HCT116 (cell line): ENCODE results near the gene CORO7. TPM values are rescaled to one million over a fixed set of nuclear protein-coding genes. Genes with fewer than 3 reads are reported as not detected.

ENCODE experiments used
- ATAC-seq: fragments of 200-7000 bp; cut with Tn5 transposase; 2 replicates; pipeline ENCODE4 v1.9.1; 2020; ENCODE audit warnings: mild to moderate bottlenecking, moderate library complexity
- BruUV-seq: library from RNA; stranded (reverse); fragments of 400-500 nt; replicated peaks from 2 replicates; lab custom pipeline; 2021; lab: Mats Ljungman, UMichigan
- CTCF ChIA-PET: fragments of 300-600 bp; sonication (Branson Sonifier 250); formaldehyde crosslinking; loops from one replicate; lab custom pipeline; 2021; ENCODE audit warnings: antibody characterized with exemption; lab: Charles Lee
- POLR2A ChIA-PET: fragments of 300-600, 350-600 bp; sonication (Branson Sonifier 250); formaldehyde crosslinking; loops from one replicate; lab custom pipeline; 2021; ENCODE audit warnings: antibody characterized with exemption; lab: Charles Lee
- RAD21 ChIA-PET, 2 experiments: fragments of 300-600 bp; sonication (Branson Sonifier 250); formaldehyde crosslinking; loops; one replicate each; lab custom pipeline; 2023; ENCODE audit warnings: low total read pairs in 2 of 2; ENCODE audit not compliant: uncharacterized antibody in 2 of 2, unreplicated experiment in 2 of 2, low non-redundant PET in 1 of 2; lab: Charles Lee
- DNase-seq: peaks from one replicate; pipeline ENCODE4 v3.0.0-alpha.2; 2010; ENCODE audit warnings: low read depth, low spot score
- H2AFZ ChIP-seq: fragments of 200-600 bp; shearing (Covaris generic), sonication (generic); 2 replicates; pipeline ENCODE4 v1.6.1; 2017; ENCODE audit warnings: low read depth, mixed run types, mixed read lengths, antibody characterized with exemption, low read length; ENCODE audit not compliant: poor library complexity, severe bottlenecking
- H3K27ac ChIP-seq: 2 replicates; pipeline ENCODE4 v1.5.1; 2012; ENCODE audit warnings: low read depth, low read length
- H3K27me3 ChIP-seq: fragments of 200-600 bp; sonication (generic); 2 replicates; pipeline ENCODE4 v1.6.1; 2016; ENCODE audit warnings: mixed run types, low read length, mixed read lengths; ENCODE audit not compliant: insufficient read depth
- H3K36me3 ChIP-seq, 2 experiments: fragments of 200-500 bp in 1 of 2; fragments of 200-600 bp in 1 of 2; sonication (Bioruptor generic) in 1 of 2; sonication (generic) in 1 of 2; 2 replicates each; pipeline versions ENCODE4 v1.5.1 to v1.6.1; 2014 to 2016; ENCODE audit warnings: low read length in 2 of 2, inconsistent platforms in 1 of 2, mixed read lengths in 1 of 2, mixed run types in 1 of 2; ENCODE audit not compliant: insufficient read depth in 2 of 2, control insufficient read depth in 1 of 2
- H3K4me1 ChIP-seq, 2 experiments: fragments of 200-600 bp in 1 of 2; sonication (generic) in 1 of 2; 2 replicates each; pipeline versions ENCODE4 v1.5.1 to v1.6.1; 2012 to 2017; ENCODE audit warnings: low read length in 2 of 2, inconsistent platforms in 1 of 2, mild to moderate bottlenecking in 1 of 2, mixed read lengths in 1 of 2, mixed run types in 1 of 2, moderate library complexity in 1 of 2; ENCODE audit not compliant: insufficient read depth in 2 of 2, control insufficient read depth in 1 of 2
- H3K4me2 ChIP-seq: fragments of 200-600 bp; sonication (generic); 2 replicates; pipeline ENCODE4 v1.6.1; 2017; ENCODE audit warnings: mixed run types, low read length, mixed read lengths
- H3K4me3 ChIP-seq, 2 experiments: fragments of 200-600 bp in 1 of 2; sonication (generic) in 1 of 2; replicated peaks in 1 of 2; 2 replicates each; pipeline ENCODE4 v1.5.1; 2011 to 2016; ENCODE audit warnings: low read length in 2 of 2, control low read depth in 1 of 2, low read depth in 1 of 2, mild to moderate bottlenecking in 1 of 2, mixed read lengths in 1 of 2, mixed run types in 1 of 2
- H3K79me2 ChIP-seq: fragments of 200-600 bp; sonication (generic); 2 replicates; pipeline ENCODE4 v1.6.1; 2017; ENCODE audit warnings: mild to moderate bottlenecking, mixed run types, low read length, moderate library complexity, mixed read lengths; ENCODE audit not compliant: insufficient read depth
- H3K9ac ChIP-seq: fragments of 200-600 bp; sonication (generic); 2 replicates; pipeline ENCODE4 v1.6.1; 2016; ENCODE audit warnings: low read length, mixed read lengths
- H3K9me2 ChIP-seq: fragments of 200-600 bp; sonication (generic), shearing (Covaris generic); 2 replicates; pipeline ENCODE4 v1.6.1; 2017; ENCODE audit warnings: mixed run types, mild to moderate bottlenecking, moderate library complexity; ENCODE audit not compliant: insufficient read depth
- H3K9me3 ChIP-seq, 2 experiments: fragments of 200-500 bp in 1 of 2; fragments of 200-600 bp in 1 of 2; sonication (Bioruptor generic) in 1 of 2; sonication (generic) in 1 of 2; 2 replicates each; pipeline ENCODE4 v1.6.1; 2014 to 2017; ENCODE audit warnings: low read length in 2 of 2, mixed read lengths in 2 of 2, inconsistent platforms in 1 of 2, low read depth in 1 of 2, mild to moderate bottlenecking in 1 of 2, mixed run types in 1 of 2, moderate library complexity in 1 of 2; ENCODE audit not compliant: control insufficient read depth in 1 of 2, insufficient read depth in 1 of 2
- H4K20me1 ChIP-seq: fragments of 200-600 bp; sonication (generic), shearing (Covaris generic); 2 replicates; pipeline ENCODE4 v1.6.1; 2017; ENCODE audit warnings: mixed run types, mild to moderate bottlenecking, moderate library complexity; ENCODE audit not compliant: insufficient read depth
- CEBPB ChIP-seq: IDR thresholded peaks from 2 replicates; pipeline ENCODE4 v1.6.1; 2012; ENCODE audit warnings: low read depth
- ELF1 ChIP-seq: IDR thresholded peaks from 2 replicates; pipeline ENCODE4 v1.6.1; 2012; ENCODE audit warnings: low read depth, borderline replicate concordance
- FOSL1 ChIP-seq: IDR thresholded peaks from 2 replicates; pipeline ENCODE4 v1.6.1; 2012; ENCODE audit warnings: low read depth
- JUND ChIP-seq: IDR thresholded peaks from 2 replicates; pipeline ENCODE4 v1.6.1; 2012
- RAD21 ChIP-seq: IDR thresholded peaks from 2 replicates; pipeline ENCODE4 v1.6.1; 2012; ENCODE audit warnings: low read depth, mild to moderate bottlenecking
- TCF7L2 ChIP-seq: IDR thresholded peaks from 2 replicates; pipeline ENCODE4 v1.7.0; 2011; ENCODE audit warnings: borderline replicate concordance, inconsistent platforms; ENCODE audit not compliant: insufficient read depth, insufficient read length; ENCODE audit errors: extremely low read depth
- intact Hi-C: fragments of 100-400 bp; cut with micrococcal nuclease; formaldehyde crosslinking; loops from 2 replicates; pipeline ENCODE4 v1.10.0; 2022
- total RNA-seq: library from RNA; stranded (reverse); gene quantifications from one replicate; pipeline ENCODE4 v1.2.1, GENCODE V29; 2021; ENCODE audit not compliant: unreplicated experiment
- TF ChIP-seq, protein P1 (sequence below): IDR thresholded peaks from 2 replicates; pipeline ENCODE4 v1.6.1; 2012

CORO7 gene
- total RNA-seq, 1 experiment from 2014 or later: 21.3 TPM

DNA sequence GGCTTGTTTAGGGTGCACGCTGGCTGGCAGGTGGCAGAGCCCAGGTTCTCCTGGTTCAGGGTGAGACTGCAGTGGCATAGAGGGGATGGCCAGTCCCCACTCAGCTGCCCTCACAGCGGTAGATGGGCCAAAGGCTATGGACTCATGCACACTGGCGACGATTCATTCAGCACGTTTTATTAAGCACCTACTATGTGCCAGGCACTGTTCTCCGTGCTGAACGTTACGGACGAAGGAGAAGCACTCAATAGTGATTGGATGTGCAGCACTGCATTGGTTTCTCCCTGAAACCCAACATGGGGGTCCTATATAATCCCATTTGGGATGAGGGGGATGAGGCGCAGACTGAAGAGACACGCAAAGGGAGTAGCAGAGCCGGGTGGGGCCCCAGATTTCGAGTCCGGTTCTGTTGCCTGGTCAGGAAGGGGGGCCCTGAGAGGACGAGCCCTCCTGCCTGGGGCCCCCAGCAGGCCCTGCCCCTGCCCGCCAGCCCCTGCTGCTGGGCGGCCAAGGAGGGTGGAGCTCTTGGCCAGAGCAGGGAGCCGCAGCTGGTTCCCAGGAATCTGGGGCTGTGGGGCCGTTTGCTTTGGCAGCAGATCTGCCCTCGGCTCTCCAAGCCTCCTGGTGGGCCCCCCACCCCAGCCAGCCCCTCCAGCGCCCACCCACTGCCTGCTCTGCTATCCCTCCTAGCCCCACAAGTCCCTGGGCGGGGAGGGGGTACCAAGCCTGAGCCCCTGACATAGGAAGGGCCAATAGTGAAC is 91.7 kb downstream of the CORO7 start:
- CTCF ChIA-PET: interaction anchor here (1.2 kb wide), 2 partner anchors 15 to 36 kb away, joined by 3 to 4 read pairs; no protein-coding TSS in a partner anchor
- H3K4me3 ChIP-seq: no peak overlapping the region
- H3K27me3 ChIP-seq: no peaks in the 10 kb centered on the region
- no peaks in the 10 kb centered on the region for H3K9me3 ChIP-seq
- no peaks in the 10 kb centered on the region for H4K20me1 ChIP-seq
- peaks cover 91% of the 10 kb centered on the region for H3K79me2 ChIP-seq
- no peak overlapping the region for H2AFZ ChIP-seq
- DNase-seq: no peak
- H3K36me3 ChIP-seq: no peaks in the 10 kb centered on the region
- no TSS peak for BruUV-seq
- H3K9ac ChIP-seq: no peak overlapping the region
- no peak; the same call in 1 of the 2 replicates for ATAC-seq
- no peaks in the 10 kb centered on the region for H3K9me2 ChIP-seq
- POLR2A ChIA-PET: no interaction called here
- H3K4me1 ChIP-seq: peaks cover 9 to 47% of the 10 kb centered on the region in 2 experiments; a peak in 3 of 4 replicates
- no peak overlapping the region for H3K27ac ChIP-seq
- intact Hi-C loops: no loop called here
- no peak overlapping the region for H3K4me2 ChIP-seq
- RAD21 ChIA-PET: interaction anchor here in 1 of 2 experiments (1.0 kb wide), 1 partner anchor 18 kb away, joined by 3 read pairs; no protein-coding TSS in a partner anchor
- TF ChIP-seq JUND: no peak
- no peak for TF ChIP-seq CEBPB
- TF ChIP-seq, protein P1, sequence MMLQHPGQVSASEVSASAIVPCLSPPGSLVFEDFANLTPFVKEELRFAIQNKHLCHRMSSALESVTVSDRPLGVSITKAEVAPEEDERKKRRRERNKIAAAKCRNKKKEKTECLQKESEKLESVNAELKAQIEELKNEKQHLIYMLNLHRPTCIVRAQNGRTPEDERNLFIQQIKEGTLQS: no peak
- TF ChIP-seq TCF7L2: no peak
- TF ChIP-seq RAD21: no peak
- no peak for TF ChIP-seq ELF1

DNA sequence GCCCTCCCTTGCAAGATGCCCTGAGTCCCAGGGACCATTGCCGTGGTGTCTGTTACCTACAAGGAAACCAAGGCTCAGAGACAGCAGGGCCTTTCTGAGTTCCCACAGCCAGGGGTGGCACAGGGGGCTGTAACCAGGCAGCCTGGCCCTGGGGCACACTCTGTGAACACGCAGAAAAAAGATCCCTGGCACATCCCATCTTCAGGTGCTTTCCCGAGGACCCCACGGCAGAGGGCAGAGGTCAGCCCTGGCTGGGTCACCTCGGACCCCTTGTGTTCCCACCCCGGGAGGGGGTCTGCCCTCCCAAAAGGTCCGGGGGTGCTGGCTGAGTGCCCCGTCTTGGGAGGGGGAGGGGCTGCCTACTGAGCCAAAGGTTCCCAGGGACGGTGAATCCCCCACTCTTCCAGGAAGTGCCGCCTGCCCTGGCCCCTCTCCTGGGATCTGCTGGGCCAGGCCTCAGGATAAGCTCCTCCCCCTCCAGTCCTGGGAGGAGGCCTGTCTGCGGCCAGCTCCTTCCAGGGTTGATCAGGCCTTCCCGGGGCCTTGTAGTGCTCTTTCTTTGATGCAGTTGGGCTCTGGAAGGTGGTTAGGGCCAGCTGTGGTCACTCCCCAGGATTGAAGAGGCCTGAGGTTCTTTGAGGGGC is 92.4 kb downstream of the CORO7 start:
- no peak overlapping the region for H2AFZ ChIP-seq
- peak overlapping the region; percentile 5; the same call in 1 of the 2 replicates for H3K27ac ChIP-seq

More for the DNA sequence above, 92.4 kb downstream of the CORO7 start:
- ChIA-PET CTCF (interaction anchor here (1.2 kb wide), 2 partner anchors 14 to 35 kb away, joined by 3 to 4 read pairs; no protein-coding TSS in a partner anchor), POLR2A (no interaction called here), RAD21 (interaction anchor here in 1 of 2 experiments (1.0 kb wide), 1 partner anchor 18 kb away, joined by 3 read pairs; no protein-coding TSS in a partner anchor)
- no peaks in the 10 kb centered on the region for H3K36me3 ChIP-seq
- BruUV-seq: no TSS peak
- no peak overlapping the region for H3K4me2 ChIP-seq
- no peak overlapping the region for H3K9ac ChIP-seq
- intact Hi-C loops: no loop called here
- H3K27me3 ChIP-seq: no peaks in the 10 kb centered on the region
- H3K9me3 ChIP-seq: no peaks in the 10 kb centered on the region
- DNase-seq (no peak), ATAC-seq (peak; percentile 49; the same call in 1 of the 2 replicates)
- TF ChIP-seq FOSL1 (no peak), JUND (no peak)
- H3K9me2 ChIP-seq: no peaks in the 10 kb centered on the region
- H3K4me3 ChIP-seq: no peak overlapping the region
- H4K20me1 ChIP-seq: no peaks in the 10 kb centered on the region
- H3K4me1 ChIP-seq: peaks cover 16 to 49% of the 10 kb centered on the region in 2 experiments; a peak in 3 of 4 replicates
- peaks cover 91% of the 10 kb centered on the region for H3K79me2 ChIP-seq
